SK-MEL-5 (cell line): ENCODE results near the gene PLD6. TPM values are rescaled to one million over a fixed set of nuclear protein-coding genes. Genes with fewer than 3 reads are reported as not detected.
"Not testable (repeated sequence)": the region's sequence is repeated elsewhere in the genome, so short reads cannot be mapped to it uniquely, and the experiment has no call there.

Source experiments
- DNase-seq: peaks from one replicate; pipeline ENCODE4 v3.0.0-alpha.2; 2016; ENCODE audit warnings: low read depth, low spot score
- in situ Hi-C: cut with HindIII; loops from 2 replicates; pipeline ENCODE4 v1.10.0; 2016; ENCODE audit warnings: low sequenced_read_pairs, high pct_unique_total_duplicates, low pct_unique_long_range_greater_than_20kb
- total RNA-seq: library from RNA; depleted of rRNA; stranded (reverse); fragments of >200 nt; shearing (Covaris generic); gene quantifications from 2 replicates; pipeline ENCODE4 v1.2.3, GENCODE V29; 2014

Gene PLD6
- total RNA-seq, 1 experiment from 2014 or later, result 4.7 TPM

GRCh38 chr17:17172001-17172939 is 33.9 kb downstream of the PLD6 start:
- in situ Hi-C loops, result no loop called here

GRCh38 chr17:17171186-17171585 is 34.9 kb downstream of the PLD6 start:
- in situ Hi-C loops, result no loop called here
- DNase-seq, result no peak

More at GRCh38 chr17:17172001-17172939, 33.9 kb downstream of the PLD6 start:
- no peak for DNase-seq

GRCh38 chr17:17170346-17170985 is 35.7 kb downstream of the PLD6 start:
- in situ Hi-C loops, result no loop called here
- DNase-seq, result no peak

- in situ Hi-C loops, result no loop called here
- no peak for DNase-seq
These were observed 36.7 kb downstream of the PLD6 start for GRCh38 chr17:17169396-17169795.

- in situ Hi-C loops, result no loop called here
These were observed 37.7 kb downstream of the PLD6 start for GRCh38 chr17:17168401-17168800.

GRCh38 chr17:17167986-17168385 is 38.1 kb downstream of the PLD6 start:
- in situ Hi-C loops, result no loop called here
- no peak for DNase-seq

More at GRCh38 chr17:17168401-17168800, 37.7 kb downstream of the PLD6 start:
- no peak for DNase-seq

GRCh38 chr17:17167356-17167755 is 38.8 kb downstream of the PLD6 start:
- no peak for DNase-seq
- in situ Hi-C loops, result no loop called here

GRCh38 chr17:17166446-17166845 is 39.7 kb downstream of the PLD6 start:
- in situ Hi-C loops, result no loop called here

GRCh38 chr17:17165666-17166308 is 40.3 kb downstream of the PLD6 start:
- in situ Hi-C loops, result no loop called here
- no peak for DNase-seq

More at GRCh38 chr17:17166446-17166845, 39.7 kb downstream of the PLD6 start:
- no peak for DNase-seq

- DNase-seq, result no peak
- in situ Hi-C loops, result no loop called here
These were observed 41.5 kb downstream of the PLD6 start for GRCh38 chr17:17164676-17165075.

- in situ Hi-C loops, result no loop called here
- no peak for DNase-seq
These were observed 42.0 kb downstream of the PLD6 start for GRCh38 chr17:17164156-17164555.

- no peak for DNase-seq
- in situ Hi-C loops, result no loop called here
These were observed 44.4 kb downstream of the PLD6 start for GRCh38 chr17:17161759-17162158.

- DNase-seq, result no peak
- in situ Hi-C loops, result no loop called here
These were observed 45.0 kb downstream of the PLD6 start for GRCh38 chr17:17161121-17161520.

- DNase-seq, result no peak
- in situ Hi-C loops, result no loop called here
These were observed 46.6 kb downstream of the PLD6 start for GRCh38 chr17:17159571-17159970.

- DNase-seq, in situ Hi-C loops: not testable (repeated sequence)
These were observed 47.6 kb downstream of the PLD6 start for GRCh38 chr17:17158506-17158905.

- DNase-seq, result no peak
- in situ Hi-C loops, result no loop called here
These were observed 49.1 kb downstream of the PLD6 start for GRCh38 chr17:17157041-17157440.

- in situ Hi-C loops, result no loop called here
- DNase-seq, result no peak
These were observed 49.6 kb downstream of the PLD6 start for GRCh38 chr17:17156511-17156910.

- DNase-seq, result no peak
- in situ Hi-C loops, result no loop called here
These were observed 50.0 kb downstream of the PLD6 start for GRCh38 chr17:17156107-17156506.
